ENCODE measurements around the gene KRTAP21-2. TPM values are rescaled to one million over a fixed set of nuclear protein-coding genes. Genes with fewer than 3 reads are reported as not detected.
"Not testable (repeated sequence)": the region's sequence is repeated elsewhere in the genome, so short reads cannot be mapped to it uniquely, and the experiment has no call there.

Gene KRTAP21-2
- total RNA-seq, result not detected

GRCh38 chr21:30747159-30747558 is at the start of gene KRTAP21-2:
KRTAP21-2 (minus strand) TSS chr21:30747259; CDS start chr21:30747202, 57 bp downstream.
- no peak for ATAC-seq
- DNase-seq (ENCODE audit: low spot score), result no peak

- ATAC-seq, result peak; percentile 36
- no peak for DNase-seq (ENCODE audit: low spot score)
These were observed 46.7 kb upstream of the KRTAP21-2 start for GRCh38 chr21:30793581-30794314.

GRCh38 chr21:30779249-30779648 is 32.2 kb upstream of the KRTAP21-2 start:
- DNase-seq (ENCODE audit: low spot score), result no peak
- ATAC-seq, result no peak

- DNase-seq (ENCODE audit: low spot score) (no peak), ATAC-seq (no peak)
These were observed 22.8 kb upstream of the KRTAP21-2 start for GRCh38 chr21:30769724-30770431.

GRCh38 chr21:30760776-30761175 is 13.7 kb upstream of the KRTAP21-2 start:
- no peak for ATAC-seq

GRCh38 chr21:30758306-30758705 is 11.2 kb upstream of the KRTAP21-2 start:
- ATAC-seq, result no peak
- DNase-seq (ENCODE audit: low spot score), result no peak

More at GRCh38 chr21:30760776-30761175, 13.7 kb upstream of the KRTAP21-2 start:
- DNase-seq (ENCODE audit: low spot score), result no peak

GRCh38 chr21:30755328-30755727 is 8.3 kb upstream of the KRTAP21-2 start, which contains the start of gene KRTAP21-1:
KRTAP21-1 (minus strand) TSS chr21:30755428; CDS start chr21:30755378, 50 bp downstream.
- ATAC-seq; DNase-seq (ENCODE audit: low spot score): not testable (repeated sequence)

- ATAC-seq (no peak), DNase-seq (ENCODE audit: low spot score) (no peak)
These were observed 6.6 kb downstream of the KRTAP21-2 start for GRCh38 chr21:30740462-30740861.

- ATAC-seq (no peak), DNase-seq (ENCODE audit: low spot score) (no peak)
These were observed 14.0 kb downstream of the KRTAP21-2 start for GRCh38 chr21:30733026-30733425.

- ATAC-seq (no peak), DNase-seq (ENCODE audit: low spot score) (no peak)
These were observed 20.3 kb downstream of the KRTAP21-2 start for GRCh38 chr21:30726726-30727125.

- ATAC-seq, result no peak
- DNase-seq (ENCODE audit: low spot score), result no peak
These were observed 27.7 kb downstream of the KRTAP21-2 start for GRCh38 chr21:30719401-30719800.

- no peak for DNase-seq (ENCODE audit: low spot score)
- no peak for ATAC-seq
These were observed 28.7 kb downstream of the KRTAP21-2 start, which contains the start of gene KRTAP21-3 for GRCh38 chr21:30718239-30718909. KRTAP21-3 (minus strand) TSS chr21:30718777; CDS start chr21:30718759, 18 bp downstream.

GRCh38 chr21:30717105-30717504 is 30.0 kb downstream of the KRTAP21-2 start:
- DNase-seq (ENCODE audit: low spot score), result no peak

GRCh38 chr21:30714946-30715345 is 32.1 kb downstream of the KRTAP21-2 start:
- ATAC-seq, result no peak
- DNase-seq (ENCODE audit: low spot score), result no peak

More at GRCh38 chr21:30717105-30717504, 30.0 kb downstream of the KRTAP21-2 start:
- no peak for ATAC-seq

GRCh38 chr21:30714456-30714855 is 32.6 kb downstream of the KRTAP21-2 start:
- DNase-seq (ENCODE audit: low spot score) (no peak), ATAC-seq (no peak)

- no peak for ATAC-seq
These were observed 33.3 kb downstream of the KRTAP21-2 start for GRCh38 chr21:30713766-30714165.

GRCh38 chr21:30710499-30710898 is 36.6 kb downstream of the KRTAP21-2 start:
- no peak for DNase-seq (ENCODE audit: low spot score)
- no peak for ATAC-seq

More at GRCh38 chr21:30713766-30714165, 33.3 kb downstream of the KRTAP21-2 start:
- no peak for DNase-seq (ENCODE audit: low spot score)

- DNase-seq (ENCODE audit: low spot score) (no peak), ATAC-seq (no peak)
These were observed 39.6 kb downstream of the KRTAP21-2 start for GRCh38 chr21:30707409-30707808.
